OCI-LY3 (cell line): Measurements from ENCODE around the gene ARHGAP42.

Source experiments
- CTCF ChIP-seq: fragments of 200-600, 300-600 bp; sonication (generic); IDR thresholded peaks from 2 replicates; pipeline ENCODE4 v1.5.1; 2014; ENCODE audit warnings: antibody characterized with exemption, low read length, low read depth
- EZH2phosphoT487 ChIP-seq: fragments of 200-600 bp; shearing (Covaris generic); IDR thresholded peaks from 2 replicates; pipeline ENCODE4 v1.6.1; 2018; ENCODE audit warnings: antibody characterized with exemption, mixed run types, low read depth

GRCh38 chr11:100776212-100776896, 89.3 kb downstream of the ARHGAP42 start:
- TF ChIP-seq CTCF (no peak), EZH2phosphoT487 (no peak)
